Measurements from ENCODE around the gene PCDHGA6.
"Not testable (repeated sequence)": the region's sequence is repeated elsewhere in the genome, so short reads cannot be mapped to it uniquely, and the experiment has no call there.

Gene PCDHGA6

GRCh38 chr5:141382469-141383294, 9.0 kb downstream of the PCDHGA6 start, which contains the start of gene PCDHGA7:
Gene PCDHGA7, plus strand, starts transcription at chr5:141382742. Its CDS starts 158 bp downstream, at chr5:141382900.
- TF ChIP-seq GATA3 (IDR thresholded peaks at IDR 0.05; ENCODE audit: low read depth, low read length) (no peak), GATA2 (IDR thresholded peaks at IDR 0.05; ENCODE audit: low read depth, low read length) (no peak; the same call in 1 of the 2 replicates)

GRCh38 chr5:141383345-141383744, 9.7 kb downstream of the PCDHGA6 start:
- TF ChIP-seq GATA3 (IDR thresholded peaks at IDR 0.05; ENCODE audit: low read depth, low read length) (no peak), GATA2 (IDR thresholded peaks at IDR 0.05; ENCODE audit: low read depth, low read length) (no peak)

GRCh38 chr5:141384471-141385267, 11.0 kb downstream of the PCDHGA6 start:
- TF ChIP-seq GATA2 (IDR thresholded peaks at IDR 0.05; ENCODE audit: low read depth, low read length), result no peak
- no peak for TF ChIP-seq GATA3 (IDR thresholded peaks at IDR 0.05; ENCODE audit: low read depth, low read length)

GRCh38 chr5:141387557-141388311, 14.0 kb downstream of the PCDHGA6 start, which contains the start of gene PCDHGB4:
Gene PCDHGB4, plus strand, starts transcription at chr5:141387698. Its CDS starts 187 bp downstream, at chr5:141387885.
- TF ChIP-seq GATA2, GATA3 (IDR thresholded peaks at IDR 0.05; ENCODE audit: low read depth, low read length): not testable (repeated sequence)

GRCh38 chr5:141388661-141389060, 15.0 kb downstream of the PCDHGA6 start:
- TF ChIP-seq GATA3 (IDR thresholded peaks at IDR 0.05; ENCODE audit: low read depth, low read length), result no peak
- no peak for TF ChIP-seq GATA2 (IDR thresholded peaks at IDR 0.05; ENCODE audit: low read depth, low read length)

- no peak for TF ChIP-seq GATA3 (IDR thresholded peaks at IDR 0.05; ENCODE audit: low read depth, low read length)
- no peak for TF ChIP-seq GATA2 (IDR thresholded peaks at IDR 0.05; ENCODE audit: low read depth, low read length)
Measured at GRCh38 chr5:141389153-141390042, 15.7 kb downstream of the PCDHGA6 start.

- no peak for TF ChIP-seq GATA3 (IDR thresholded peaks at IDR 0.05; ENCODE audit: low read depth, low read length)
- no peak for TF ChIP-seq GATA2 (IDR thresholded peaks at IDR 0.05; ENCODE audit: low read depth, low read length)
Measured at GRCh38 chr5:141392429-141393198, 18.9 kb downstream of the PCDHGA6 start, which contains the start of gene PCDHGA8. Gene PCDHGA8, plus strand, starts transcription at chr5:141392633. Its CDS starts 181 bp downstream, at chr5:141392814.

- TF ChIP-seq GATA3 (IDR thresholded peaks at IDR 0.05; ENCODE audit: low read depth, low read length), result no peak
- no peak for TF ChIP-seq GATA2 (IDR thresholded peaks at IDR 0.05; ENCODE audit: low read depth, low read length)
Measured at GRCh38 chr5:141393267-141393666, 19.6 kb downstream of the PCDHGA6 start.

- TF ChIP-seq GATA3, GATA2 (IDR thresholded peaks at IDR 0.05; ENCODE audit: low read depth, low read length): not testable (repeated sequence)
Measured at GRCh38 chr5:141397756-141398551, 24.3 kb downstream of the PCDHGA6 start, which contains the start of gene PCDHGB5. Gene PCDHGB5, plus strand, starts transcription at chr5:141397947. Its CDS starts 181 bp downstream, at chr5:141398128.

- TF ChIP-seq GATA2 (IDR thresholded peaks at IDR 0.05; ENCODE audit: low read depth, low read length) (no peak), GATA3 (IDR thresholded peaks at IDR 0.05; ENCODE audit: low read depth, low read length) (no peak)
Measured at GRCh38 chr5:141398608-141399007, 24.9 kb downstream of the PCDHGA6 start.
